Liver (tissue), 3 donors: ENCODE measurements around the gene CORO7.

Experiments
- FOXA1 ChIP-seq: IDR thresholded peaks from 2 replicates; pipeline ENCODE4 v1.6.1; 2016; ENCODE audit warnings: antibody characterized with exemption
- HNF4A ChIP-seq, 2 donors: conservative IDR thresholded peaks; 2 replicates each; pipeline ENCODE4 v1.6.1; 2016; ENCODE audit warnings: antibody characterized with exemption in 2 of 2, mild to moderate bottlenecking in 2 of 2
- JUND ChIP-seq, 2 donors: IDR thresholded peaks; 2 replicates each; pipeline ENCODE4 v1.6.1; 2016; ENCODE audit warnings: antibody characterized with exemption in 2 of 2
- RAD21 ChIP-seq, 2 donors: IDR thresholded peaks; 2 replicates each; pipeline ENCODE4 v1.6.1; 2016; ENCODE audit warnings: antibody characterized with exemption in 2 of 2, mild to moderate bottlenecking in 2 of 2
- REST ChIP-seq: IDR thresholded peaks from 2 replicates; pipeline ENCODE4 v1.6.1; 2016; ENCODE audit warnings: antibody characterized with exemption, mild to moderate bottlenecking
- SP1 ChIP-seq: IDR thresholded peaks from 2 replicates; pipeline ENCODE4 v1.6.1; 2018; ENCODE audit warnings: antibody characterized with exemption, mild to moderate bottlenecking
- TF ChIP-seq, protein P1 (sequence below): IDR thresholded peaks from 2 replicates; pipeline ENCODE4 v1.6.1; 2016; ENCODE audit warnings: antibody characterized with exemption
- TF ChIP-seq, protein P2 (sequence below): fragments of 150-350 bp; IDR thresholded peaks from 2 replicates; pipeline ENCODE4 v1.5.1; 2017; ENCODE audit warnings: improper control_type of control experiment, low read depth, low read length; ENCODE audit not compliant: missing input control
- donor health status: healthy.
- donor health status: healthy.

GRCh38 chr16:4450430-4450829 is 34.0 kb upstream of the CORO7 start:
- TF ChIP-seq REST (no peak), SP1 (no peak), RAD21 (IDR thresholded peaks at IDR 0.05) (no peak), JUND (IDR thresholded peaks at IDR 0.05) (no peak), FOXA1 (no peak), HNF4A (conservative IDR thresholded peaks at IDR 0.05) (no peak)
- TF ChIP-seq, protein P1, sequence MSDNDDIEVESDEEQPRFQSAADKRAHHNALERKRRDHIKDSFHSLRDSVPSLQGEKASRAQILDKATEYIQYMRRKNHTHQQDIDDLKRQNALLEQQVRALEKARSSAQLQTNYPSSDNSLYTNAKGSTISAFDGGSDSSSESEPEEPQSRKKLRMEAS = no peak
- TF ChIP-seq, protein P2, sequence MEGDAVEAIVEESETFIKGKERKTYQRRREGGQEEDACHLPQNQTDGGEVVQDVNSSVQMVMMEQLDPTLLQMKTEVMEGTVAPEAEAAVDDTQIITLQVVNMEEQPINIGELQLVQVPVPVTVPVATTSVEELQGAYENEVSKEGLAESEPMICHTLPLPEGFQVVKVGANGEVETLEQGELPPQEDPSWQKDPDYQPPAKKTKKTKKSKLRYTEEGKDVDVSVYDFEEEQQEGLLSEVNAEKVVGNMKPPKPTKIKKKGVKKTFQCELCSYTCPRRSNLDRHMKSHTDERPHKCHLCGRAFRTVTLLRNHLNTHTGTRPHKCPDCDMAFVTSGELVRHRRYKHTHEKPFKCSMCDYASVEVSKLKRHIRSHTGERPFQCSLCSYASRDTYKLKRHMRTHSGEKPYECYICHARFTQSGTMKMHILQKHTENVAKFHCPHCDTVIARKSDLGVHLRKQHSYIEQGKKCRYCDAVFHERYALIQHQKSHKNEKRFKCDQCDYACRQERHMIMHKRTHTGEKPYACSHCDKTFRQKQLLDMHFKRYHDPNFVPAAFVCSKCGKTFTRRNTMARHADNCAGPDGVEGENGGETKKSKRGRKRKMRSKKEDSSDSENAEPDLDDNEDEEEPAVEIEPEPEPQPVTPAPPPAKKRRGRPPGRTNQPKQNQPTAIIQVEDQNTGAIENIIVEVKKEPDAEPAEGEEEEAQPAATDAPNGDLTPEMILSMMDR = no peak
